Left lung (tissue), 10 donors: ENCODE results near the gene RAP1GAP. TPM values are rescaled to one million over a fixed set of nuclear protein-coding genes. Genes with fewer than 3 reads are reported as not detected.

Source experiments
- ATAC-seq: fragments of 200-7000 bp; cut with Tn5 transposase; one replicate; pipeline ENCODE4 v1.9.1; 2020; ENCODE audit warnings: moderate library complexity
- DNase-seq, 4 donors: peaks; one replicate each; pipeline ENCODE4 v3.0.0-alpha.2; 2013 to 2020
- H3K27ac ChIP-seq, 2 donors: fragments of 200-600 bp; sonication (generic) in 1 of 2; one replicate each; pipeline versions ENCODE4 v1.5.0 to v1.8.0; 2020 to 2021
- H3K27me3 ChIP-seq, 2 donors: fragments of 200-600 bp; sonication (generic) in 1 of 2; one replicate each; pipeline versions ENCODE4 v1.5.0 to v1.8.0; 2020 to 2021
- H3K36me3 ChIP-seq, 2 donors: fragments of 200-600 bp; sonication (generic) in 1 of 2; one replicate each; pipeline versions ENCODE4 v1.5.0 to v1.8.0; 2020 to 2021
- H3K4me1 ChIP-seq, 2 donors: fragments of 200-600 bp; one replicate each; pipeline ENCODE4 v1.8.0; 2021
- H3K4me3 ChIP-seq, 2 donors: fragments of 200-600 bp; sonication (generic) in 1 of 2; one replicate each; pipeline versions ENCODE4 v1.5.0 to v1.8.0; 2020 to 2021; ENCODE audit warnings: mild to moderate bottlenecking in 1 of 2
- H3K9me3 ChIP-seq, 2 donors: fragments of 200-600 bp; sonication (generic) in 1 of 2; one replicate each; pipeline versions ENCODE4 v1.5.0 to v1.8.0; 2020 to 2021
- CTCF ChIP-seq, 2 donors: fragments of 200-600 bp; sonication (generic) in 1 of 2; IDR thresholded peaks; one replicate each; pipeline versions ENCODE4 v1.5.0 to v1.8.0; 2021; ENCODE audit warnings: antibody characterized with exemption in 2 of 2
- intact Hi-C, 2 donors: fragments of 100-400 bp; cut with DNase I; formaldehyde crosslinking; loops; one replicate each; pipeline versions ENCODE4 v1.11.2 to v1.14.2; 2022
- polyA plus RNA-seq, 6 donors: library from polyadenylated mRNA; unstranded; fragments of 120-200 nt; gene quantifications; one replicate each; pipeline ENCODE4 v1.2.1, GENCODE V29; 2013; ENCODE audit not compliant: insufficient read length in 6 of 6
- total RNA-seq, 2 donors: library from RNA; stranded (reverse); fragmentation: NEBNext Ultra II Directional; extraction: Animal tissue kit (Norgen Biotek cat#: 25700); gene quantifications; one replicate each; pipeline ENCODE4 v1.2.1, GENCODE V29; 2021
- donor health status: DM: no; HTN: yes; CAD: no.
- donor health status: DM: no; HTN: no; CAD: no.

Gene RAP1GAP
- total and polyA plus RNA-seq, 8 donors: 20.7 to 59.3 (median 45.2) TPM

- Histone ChIP-seq H3K9me3 (no peaks in the 10 kb centered on the region), H3K36me3 (no peaks in the 10 kb centered on the region), H3K27me3 (peaks cover 0 to 43% of the 10 kb centered on the region in 2 donors), H3K4me1 (no peaks in the 10 kb centered on the region), H3K27ac (no peak overlapping the region), H3K4me3 (no peak overlapping the region)
- intact Hi-C loops: loop anchor here in 1 of 2 donors (10.0 kb wide), 1 partner anchor 91 kb away; the partner anchor contains the start of gene ALPL
- DNase-seq (no peak), ATAC-seq (no peak)
- no peak for TF ChIP-seq CTCF (IDR thresholded peaks at IDR 0.05)
Measured at GRCh38 chr1:21596174-21596573, 73.0 kb downstream of the RAP1GAP start.

- H3K27me3 ChIP-seq: peaks cover 0 to 48% of the 10 kb centered on the region in 2 donors
- H3K27ac ChIP-seq: no peak overlapping the region
- peak; percentile 49 to 77 for TF ChIP-seq CTCF (IDR thresholded peaks at IDR 0.05)
- H3K4me1 ChIP-seq: peaks cover 0 to 9% of the 10 kb centered on the region in 2 donors
- peak; percentile 48 for ATAC-seq
- H3K36me3 ChIP-seq: no peaks in the 10 kb centered on the region
- no peaks in the 10 kb centered on the region for H3K9me3 ChIP-seq
- peak in 2 of 4 donors; percentile 67 to 94 for DNase-seq
- intact Hi-C loops: loop anchor here in 1 of 2 donors (10.0 kb wide), 1 partner anchor 90 kb away; the partner anchor contains the start of gene ALPL
- H3K4me3 ChIP-seq: no peak overlapping the region
Measured at GRCh38 chr1:21594935-21595897, 73.9 kb downstream of the RAP1GAP start.

GRCh38 chr1:21594501-21594900, 74.7 kb downstream of the RAP1GAP start:
- no peaks in the 10 kb centered on the region for H3K36me3 ChIP-seq
- peaks cover 0 to 55% of the 10 kb centered on the region in 2 donors for H3K27me3 ChIP-seq
- DNase-seq (no peak), ATAC-seq (no peak)
- H3K9me3 ChIP-seq: no peaks in the 10 kb centered on the region
- H3K27ac ChIP-seq: no peak overlapping the region
- no peak overlapping the region for H3K4me3 ChIP-seq
- intact Hi-C loops: loop anchor here in 1 of 2 donors (10.0 kb wide), 1 partner anchor 90 kb away; the partner anchor contains the start of gene ALPL
- H3K4me1 ChIP-seq: peaks cover 0 to 13% of the 10 kb centered on the region in 2 donors
- no peak for TF ChIP-seq CTCF (IDR thresholded peaks at IDR 0.05)

GRCh38 chr1:21593231-21593630, 75.9 kb downstream of the RAP1GAP start:
- intact Hi-C loops: loop anchor here in 1 of 2 donors (10.0 kb wide), 1 partner anchor 88 kb away; the partner anchor contains the start of gene ALPL
- Histone ChIP-seq H3K9me3 (no peaks in the 10 kb centered on the region), H3K36me3 (no peaks in the 10 kb centered on the region), H3K27ac (no peak overlapping the region), H3K27me3 (peaks cover 0 to 55% of the 10 kb centered on the region in 2 donors), H3K4me3 (no peak overlapping the region), H3K4me1 (peaks cover 0 to 13% of the 10 kb centered on the region in 2 donors)
- DNase-seq (peak in 1 of 4 donors; percentile 62), ATAC-seq (no peak)
- no peak for TF ChIP-seq CTCF (IDR thresholded peaks at IDR 0.05)
